Bronchial epithelial cell (primary cell): ENCODE data around the gene TDG. TPM values are rescaled to one million over a fixed set of nuclear protein-coding genes. Genes with fewer than 3 reads are reported as not detected.

ENCODE experiments used
- DNase-seq: peaks from one replicate; pipeline ENCODE4 v3.0.0-alpha.2; 2010; ENCODE audit warnings: low read depth
- FAIRE-seq: peaks from 2 replicates; lab custom pipeline; 2011; peaks lifted over from hg19 to GRCh38; lab: Jason Lieb, UNC
- H3K27me3 ChIP-seq: 2 replicates; pipeline ENCODE4 v1.5.1; 2011; ENCODE audit warnings: low read length; ENCODE audit not compliant: control insufficient read depth, insufficient read depth
- H3K36me3 ChIP-seq: 2 replicates; pipeline ENCODE4 v1.5.1; 2011; ENCODE audit warnings: low read length; ENCODE audit not compliant: control insufficient read depth, insufficient read depth
- H3K4me3 ChIP-seq: 2 replicates; pipeline ENCODE4 v1.5.1; 2011; ENCODE audit warnings: mild to moderate bottlenecking, low read depth, low read length, control low read depth
- total RNA-seq: library from RNA; depleted of rRNA; stranded (reverse); fragments of >200 nt; gene quantifications from 2 replicates; pipeline ENCODE4 v1.2.1, GENCODE V29; 2014
- TF ChIP-seq, protein P1 (sequence below): IDR thresholded peaks from 2 replicates; pipeline ENCODE4 v1.5.1; 2011; ENCODE audit warnings: mild to moderate bottlenecking, moderate library complexity, low read length, control low read depth, inconsistent platforms; ENCODE audit not compliant: insufficient read depth, severe bottlenecking

Gene TDG
- total RNA-seq, 1 donor from 2014 or later, result 25.5 TPM

DNA sequence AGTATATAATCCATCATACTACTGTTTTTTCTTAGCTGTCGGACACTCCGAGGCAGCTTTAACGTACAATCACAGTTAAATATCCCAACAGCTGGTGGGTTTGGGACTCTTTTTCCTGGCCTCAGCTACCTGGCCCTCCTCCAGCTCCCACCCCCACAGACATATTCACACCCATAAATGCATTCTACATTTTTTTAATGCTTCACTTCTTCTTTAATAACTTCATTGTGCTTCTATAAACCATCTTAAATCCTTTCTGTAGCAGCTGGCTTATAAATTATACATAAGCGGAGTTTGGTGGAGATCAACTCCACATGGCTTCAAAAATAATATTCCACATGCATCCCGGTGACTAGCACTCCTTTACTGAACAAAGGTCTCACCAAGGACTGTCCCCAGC is 33.3 kb downstream of the TDG start:
- DNase-seq, result no peak
- FAIRE-seq, result no peak

DNA sequence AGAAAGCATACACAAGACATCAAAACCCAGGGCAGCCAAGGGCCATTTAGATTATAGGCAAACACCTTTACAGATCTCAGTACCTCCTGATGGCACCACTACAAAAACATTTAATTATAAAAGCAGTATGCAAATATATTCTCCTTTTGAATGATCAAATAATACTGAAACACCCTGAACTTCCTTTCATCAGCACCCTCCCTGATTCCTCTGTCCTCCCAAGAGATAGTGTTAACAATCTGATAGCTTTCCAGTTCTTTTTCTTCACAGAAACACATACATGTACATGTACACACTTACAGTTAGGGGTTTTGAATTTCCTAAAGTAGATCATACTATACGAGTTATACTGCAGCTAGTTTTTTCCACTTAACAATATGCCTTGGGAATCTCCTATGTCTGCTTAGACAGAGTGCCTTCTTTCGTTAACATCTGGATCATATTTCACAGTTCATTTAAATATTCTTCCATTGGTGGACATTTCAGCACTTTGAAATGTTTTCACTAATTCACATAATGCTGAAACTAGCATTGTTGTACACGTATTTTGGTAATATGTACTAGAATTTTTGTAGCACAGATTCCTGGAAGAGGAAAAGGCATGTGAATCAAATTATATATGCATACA is 35.2 kb downstream of the TDG start:
- H3K36me3 ChIP-seq, result no peaks in the 10 kb centered on the region
- H3K27me3 ChIP-seq, result no peaks in the 10 kb centered on the region
- DNase-seq, result no peak
- TF ChIP-seq, protein P1, sequence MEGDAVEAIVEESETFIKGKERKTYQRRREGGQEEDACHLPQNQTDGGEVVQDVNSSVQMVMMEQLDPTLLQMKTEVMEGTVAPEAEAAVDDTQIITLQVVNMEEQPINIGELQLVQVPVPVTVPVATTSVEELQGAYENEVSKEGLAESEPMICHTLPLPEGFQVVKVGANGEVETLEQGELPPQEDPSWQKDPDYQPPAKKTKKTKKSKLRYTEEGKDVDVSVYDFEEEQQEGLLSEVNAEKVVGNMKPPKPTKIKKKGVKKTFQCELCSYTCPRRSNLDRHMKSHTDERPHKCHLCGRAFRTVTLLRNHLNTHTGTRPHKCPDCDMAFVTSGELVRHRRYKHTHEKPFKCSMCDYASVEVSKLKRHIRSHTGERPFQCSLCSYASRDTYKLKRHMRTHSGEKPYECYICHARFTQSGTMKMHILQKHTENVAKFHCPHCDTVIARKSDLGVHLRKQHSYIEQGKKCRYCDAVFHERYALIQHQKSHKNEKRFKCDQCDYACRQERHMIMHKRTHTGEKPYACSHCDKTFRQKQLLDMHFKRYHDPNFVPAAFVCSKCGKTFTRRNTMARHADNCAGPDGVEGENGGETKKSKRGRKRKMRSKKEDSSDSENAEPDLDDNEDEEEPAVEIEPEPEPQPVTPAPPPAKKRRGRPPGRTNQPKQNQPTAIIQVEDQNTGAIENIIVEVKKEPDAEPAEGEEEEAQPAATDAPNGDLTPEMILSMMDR, result no peak
- FAIRE-seq, result no peak
- no peak overlapping the region for H3K4me3 ChIP-seq

More for the DNA sequence above, 33.3 kb downstream of the TDG start:
- Histone ChIP-seq H3K4me3 (no peak overlapping the region), H3K36me3 (no peaks in the 10 kb centered on the region), H3K27me3 (no peaks in the 10 kb centered on the region)
- TF ChIP-seq, protein P1, result no peak

DNA sequence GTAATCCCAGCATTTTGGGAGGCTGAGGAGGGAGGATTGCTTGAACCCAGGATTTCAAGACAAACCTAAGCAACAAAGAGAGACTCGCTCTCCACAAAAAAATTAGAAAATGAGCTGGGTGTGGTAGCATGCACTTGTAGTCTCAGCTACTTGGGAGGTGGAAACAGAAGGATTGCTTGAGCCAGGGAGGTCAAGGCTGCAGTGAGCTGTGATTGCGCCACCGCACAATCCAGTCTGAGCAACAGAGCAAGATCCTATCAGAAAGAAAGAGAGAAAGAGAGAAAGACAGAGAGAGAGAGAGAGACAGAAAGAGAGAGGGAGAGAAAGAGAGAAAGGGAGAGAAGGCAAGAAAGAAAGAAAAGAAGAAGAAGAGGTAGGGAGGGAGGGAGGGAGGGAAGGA is 37.0 kb downstream of the TDG start:
- Histone ChIP-seq H3K36me3 (no peaks in the 10 kb centered on the region), H3K4me3 (no peak overlapping the region), H3K27me3 (no peaks in the 10 kb centered on the region)
- TF ChIP-seq, protein P1, result no peak
- DNase-seq (no peak), FAIRE-seq (peak; percentile 97)

DNA sequence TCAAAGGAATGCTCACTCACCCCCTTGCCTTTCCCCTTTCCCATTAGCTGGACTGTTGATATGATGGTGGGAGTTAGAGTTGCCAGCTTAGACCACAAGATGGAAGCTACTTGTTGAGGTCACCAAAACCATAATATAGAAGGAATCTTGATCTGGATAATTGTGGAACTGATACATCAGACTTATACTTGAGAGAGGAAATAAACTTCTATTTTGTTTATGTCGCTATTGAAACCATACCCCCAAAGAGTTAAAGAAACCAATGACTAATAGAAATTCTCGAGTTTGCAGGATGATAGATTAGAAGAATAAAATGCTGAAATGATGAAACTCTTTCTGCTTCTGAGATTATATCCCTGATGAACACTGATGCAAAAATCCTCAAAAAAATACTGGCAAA is 37.9 kb downstream of the TDG start:
- Histone ChIP-seq H3K27me3 (no peaks in the 10 kb centered on the region), H3K36me3 (no peaks in the 10 kb centered on the region), H3K4me3 (no peak overlapping the region)
- DNase-seq (no peak), FAIRE-seq (no peak)
- TF ChIP-seq, protein P1, result no peak

DNA sequence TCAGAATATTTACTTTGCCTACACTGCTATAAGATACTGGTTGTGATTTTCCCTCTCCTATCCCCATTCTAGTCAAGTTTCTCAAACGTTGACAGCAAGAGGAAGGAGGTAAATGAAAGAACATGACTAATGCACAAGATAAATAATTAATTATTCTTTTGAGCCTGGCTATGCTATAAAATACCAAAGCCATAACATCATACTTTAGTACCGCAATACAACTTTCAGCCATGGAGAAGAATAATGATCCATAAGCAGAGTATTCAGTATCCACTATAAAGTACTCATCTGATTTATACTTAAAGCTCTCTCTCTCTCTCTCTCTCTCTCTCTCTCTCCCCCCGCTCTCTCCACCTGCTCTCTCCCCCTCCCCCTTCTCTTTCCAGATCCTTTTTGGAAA is 41.3 kb downstream of the TDG start:
- H3K36me3 ChIP-seq, result no peaks in the 10 kb centered on the region
- peak; percentile 90 for DNase-seq
- TF ChIP-seq, protein P1, result no peak
- FAIRE-seq, result no peak
- no peaks in the 10 kb centered on the region for H3K27me3 ChIP-seq
- no peak overlapping the region for H3K4me3 ChIP-seq

- FAIRE-seq (no peak), DNase-seq (no peak)
- no peak overlapping the region for H3K4me3 ChIP-seq
- no peaks in the 10 kb centered on the region for H3K27me3 ChIP-seq
- H3K36me3 ChIP-seq, result no peaks in the 10 kb centered on the region
- TF ChIP-seq, protein P1, result no peak
Measured at GRCh38 chr12:104010121-104010520, 44.4 kb downstream of the TDG start.
